ENCODE data around the gene HOXA4.

HOXA4 gene

DNA sequence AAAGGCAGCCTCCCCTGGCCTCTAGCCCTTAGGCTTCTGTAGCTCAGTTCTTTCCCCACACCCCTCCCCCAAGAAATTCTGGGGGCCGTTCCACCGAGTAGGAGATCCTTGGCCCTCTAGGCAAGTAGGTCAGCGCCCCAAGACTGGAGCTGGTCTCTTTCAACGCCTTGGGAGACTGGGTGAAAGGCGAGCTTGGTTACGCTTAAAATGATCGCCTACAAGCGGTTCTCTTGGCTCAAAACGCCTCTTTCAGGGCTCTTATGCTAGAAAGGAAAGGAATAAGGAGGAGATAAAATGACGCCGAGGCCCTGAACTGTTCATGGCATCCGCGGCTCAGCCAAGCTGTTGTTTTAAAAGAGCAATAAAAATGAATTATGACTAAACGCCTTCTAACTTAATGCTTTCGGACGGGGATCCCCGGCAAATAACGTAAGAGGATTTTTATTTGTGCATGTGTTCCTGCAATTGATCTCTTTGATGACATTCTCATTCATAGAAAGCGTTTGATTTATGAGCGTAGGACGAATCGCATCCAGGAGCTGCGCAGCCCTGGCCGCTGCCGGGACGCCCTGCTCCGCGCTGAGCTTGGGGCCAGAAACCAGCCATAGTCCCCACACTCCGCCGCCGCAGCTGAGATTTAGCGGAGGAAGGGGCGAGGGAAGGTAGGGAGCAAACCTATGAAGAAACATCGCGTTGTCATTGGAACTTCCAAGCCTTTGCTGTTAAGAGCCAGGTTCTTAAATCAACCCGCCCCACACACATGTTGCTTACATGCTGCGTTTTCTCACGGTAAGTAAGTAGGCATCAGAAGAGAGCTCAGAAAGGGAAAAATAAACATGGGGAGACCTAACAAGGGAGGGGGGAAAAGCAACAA lies 31.7 kb downstream of the HOXA4 start:
- no peaks in the 10 kb centered on the region for H3K9me3 ChIP-seq (ENCODE audit: control insufficient read depth in 1 of 2, low read length in 2 of 2)
- H3K9ac ChIP-seq (ENCODE audit: low read depth in 1 of 2, low read length in 2 of 2) = peak overlapping the region; percentile 63 to 71
- H3K36me3 ChIP-seq (ENCODE audit: control insufficient read depth in 1 of 2, insufficient read depth in 2 of 2, low read length in 2 of 2) = peaks cover 0 to 3% of the 10 kb centered on the region in 2 donors
- peaks cover 25 to 35% of the 10 kb centered on the region in 2 donors for H3K4me1 ChIP-seq (ENCODE audit: control insufficient read depth in 1 of 2, insufficient read depth in 2 of 2, low read length in 2 of 2)
- H3K4me3 ChIP-seq (ENCODE audit: low read depth in 1 of 2, low read length in 2 of 2) = peak overlapping the region; percentile 78 to 87
- H3K27me3 ChIP-seq (ENCODE audit: control insufficient read depth in 1 of 2, insufficient read depth in 2 of 2, low read length in 2 of 2) = peaks cover 81 to 86% of the 10 kb centered on the region in 2 donors
- peak overlapping the region; percentile 74 for H3K27ac ChIP-seq (ENCODE audit: low read depth, low read length)

DNA sequence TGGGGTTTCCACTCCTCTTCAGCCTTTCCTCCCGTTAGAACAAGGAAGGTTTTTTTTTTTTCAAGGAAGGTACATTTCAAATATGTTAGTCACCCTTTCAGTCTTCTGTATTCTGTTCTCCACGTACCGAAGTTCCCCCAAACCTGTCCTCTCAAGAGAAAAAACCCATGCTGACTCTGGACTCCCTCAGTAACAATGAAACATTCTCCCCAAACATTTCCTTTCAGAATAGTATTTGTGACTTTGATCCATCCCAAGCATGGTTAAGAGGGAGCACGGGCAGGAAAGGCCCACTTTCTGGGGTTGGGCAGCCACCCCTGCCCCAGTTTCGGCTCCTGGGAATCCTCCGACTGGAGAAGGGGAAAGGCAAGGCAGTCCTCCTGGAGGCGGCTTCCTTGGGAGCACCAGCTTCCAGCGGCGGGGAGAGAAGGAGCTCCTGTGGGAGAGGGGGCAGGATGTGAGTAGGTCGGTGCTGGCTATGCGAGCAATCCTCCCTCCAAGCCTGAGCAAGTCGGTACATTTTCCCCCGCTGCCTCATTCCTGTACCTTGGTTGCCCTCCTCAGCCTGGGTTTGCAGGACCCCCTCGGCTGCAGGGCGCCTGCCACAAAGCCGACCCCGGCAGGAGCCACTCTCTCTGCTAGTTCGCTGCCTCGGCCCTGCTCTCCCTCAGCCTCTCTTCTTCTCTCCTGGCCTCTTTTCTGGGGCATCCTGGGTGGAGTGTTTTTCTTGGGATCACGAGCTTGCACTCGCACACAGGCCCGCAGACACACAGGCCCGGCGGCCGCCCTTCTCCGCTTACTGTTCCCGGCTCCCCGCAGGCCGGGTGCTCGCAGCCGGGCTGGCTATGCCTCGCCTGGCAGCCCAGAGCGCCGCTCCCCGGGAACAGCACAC lies 32.6 kb downstream of the HOXA4 start:
- Histone ChIP-seq H3K9me3 (ENCODE audit: control insufficient read depth in 1 of 2, low read length in 2 of 2) (no peaks in the 10 kb centered on the region), H3K36me3 (ENCODE audit: control insufficient read depth in 1 of 2, insufficient read depth in 2 of 2, low read length in 2 of 2) (peaks cover 0 to 3% of the 10 kb centered on the region in 2 donors), H3K4me1 (ENCODE audit: control insufficient read depth in 1 of 2, insufficient read depth in 2 of 2, low read length in 2 of 2) (peaks cover 25 to 35% of the 10 kb centered on the region in 2 donors), H3K9ac (ENCODE audit: low read depth in 1 of 2, low read length in 2 of 2) (peak overlapping the region; percentile 71 to 84), H3K27me3 (ENCODE audit: control insufficient read depth in 1 of 2, insufficient read depth in 2 of 2, low read length in 2 of 2) (peaks cover 72 to 86% of the 10 kb centered on the region in 2 donors), H3K27ac (ENCODE audit: low read depth, low read length) (peak overlapping the region; percentile 74), H3K4me3 (ENCODE audit: low read depth in 1 of 2, low read length in 2 of 2) (peak overlapping the region; percentile 78 to 87)

DNA sequence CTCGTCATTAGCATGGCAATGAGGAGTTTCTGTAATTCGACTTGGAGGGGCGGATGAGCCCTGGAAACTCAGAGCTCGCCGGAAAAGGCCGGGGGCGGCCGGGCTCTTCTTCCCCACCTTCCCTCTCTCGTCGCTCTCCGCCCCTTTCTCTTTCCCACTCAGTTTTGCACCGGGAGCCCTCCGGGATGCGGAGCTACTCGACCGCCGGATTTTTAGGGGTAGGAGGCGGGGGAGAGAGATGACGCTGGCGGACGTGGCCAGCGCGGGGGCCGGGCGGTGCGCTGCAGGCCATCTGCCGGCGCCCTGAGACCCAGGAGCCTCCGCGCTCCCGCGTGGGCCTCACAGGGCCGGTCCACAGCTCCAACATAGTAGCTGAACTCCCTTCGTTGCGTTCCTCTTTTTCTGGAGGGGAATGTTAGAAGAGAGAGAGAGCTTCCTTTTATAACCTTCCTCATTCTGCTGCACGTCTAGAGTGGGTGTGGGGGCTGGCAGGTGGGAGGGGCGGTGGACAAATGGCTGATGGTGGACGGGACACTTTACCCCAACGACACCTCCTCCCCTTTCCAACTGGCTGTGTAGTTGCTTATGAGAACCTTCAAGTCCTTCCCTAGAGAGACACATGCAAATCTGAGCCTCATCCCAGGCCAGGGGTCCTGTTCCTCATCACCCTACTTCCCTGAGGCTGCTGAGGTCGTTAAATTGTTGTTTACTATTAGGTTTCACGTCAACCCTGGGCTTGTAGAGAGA lies 33.6 kb downstream of the HOXA4 start:
- Histone ChIP-seq H3K9me3 (ENCODE audit: control insufficient read depth in 1 of 2, low read length in 2 of 2) (no peaks in the 10 kb centered on the region), H3K27ac (ENCODE audit: low read depth, low read length) (peak overlapping the region; percentile 85), H3K36me3 (ENCODE audit: control insufficient read depth in 1 of 2, insufficient read depth in 2 of 2, low read length in 2 of 2) (peaks cover 0 to 3% of the 10 kb centered on the region in 2 donors), H3K27me3 (ENCODE audit: control insufficient read depth in 1 of 2, insufficient read depth in 2 of 2, low read length in 2 of 2) (peaks cover 68 to 82% of the 10 kb centered on the region in 2 donors), H3K9ac (ENCODE audit: low read depth in 1 of 2, low read length in 2 of 2) (peak overlapping the region; percentile 71 to 84), H3K4me3 (ENCODE audit: low read depth in 1 of 2, low read length in 2 of 2) (peak overlapping the region; percentile 78 to 87), H3K4me1 (ENCODE audit: control insufficient read depth in 1 of 2, insufficient read depth in 2 of 2, low read length in 2 of 2) (peaks cover 17 to 35% of the 10 kb centered on the region in 2 donors)

DNA sequence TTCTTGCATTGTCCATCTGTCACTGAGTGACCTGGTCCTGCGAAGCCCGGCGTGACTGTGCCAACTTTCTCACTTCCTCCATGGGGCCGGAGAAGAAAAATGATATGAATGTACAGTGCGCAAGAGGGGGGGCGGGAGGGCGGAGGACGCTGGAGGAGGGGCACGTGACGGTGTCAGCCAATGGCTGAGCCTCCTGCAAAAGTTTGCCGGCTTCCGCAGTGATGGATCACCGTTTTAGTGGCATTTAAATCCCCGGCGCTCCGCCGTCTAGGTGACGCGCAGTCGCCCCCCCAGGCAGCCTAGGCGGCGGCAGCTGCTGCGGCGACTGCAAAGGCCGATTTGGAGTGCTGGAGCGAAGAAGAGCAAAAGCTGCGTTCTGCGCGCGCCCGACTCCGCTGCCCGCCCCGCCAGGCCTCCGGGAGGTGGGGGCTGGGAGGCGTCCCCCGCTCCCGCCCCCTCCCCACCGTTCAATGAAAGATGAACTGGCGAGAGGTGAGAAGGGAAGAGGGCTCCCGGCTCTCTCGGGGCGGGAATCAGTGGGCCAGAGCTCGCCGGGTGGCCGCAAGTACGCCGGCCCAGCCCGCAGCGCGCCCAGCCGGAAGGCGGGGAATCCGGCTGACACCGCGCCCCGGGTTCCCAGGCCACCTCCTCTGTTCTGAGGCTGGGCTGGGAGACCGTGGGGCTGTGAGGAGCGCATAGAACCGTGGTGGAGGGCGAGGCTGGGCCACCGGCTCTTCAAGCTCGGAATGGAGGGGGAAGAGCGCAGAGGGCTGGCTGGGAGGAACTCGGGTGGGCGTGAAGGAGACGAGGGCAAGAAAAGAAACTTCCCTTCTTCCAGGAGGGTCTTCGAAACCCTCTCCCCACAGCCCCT lies 34.4 kb downstream of the HOXA4 start, which contains the start of gene HOXA1:
Gene HOXA1, minus strand, starts transcription at position 104 of the 871 bp plus-strand sequence. Its CDS starts 88 bp downstream, at position 16.
- peaks cover 17 to 35% of the 10 kb centered on the region in 2 donors for H3K4me1 ChIP-seq (ENCODE audit: control insufficient read depth in 1 of 2, insufficient read depth in 2 of 2, low read length in 2 of 2)
- H3K27me3 ChIP-seq (ENCODE audit: control insufficient read depth in 1 of 2, insufficient read depth in 2 of 2, low read length in 2 of 2) = peaks cover 60 to 82% of the 10 kb centered on the region in 2 donors

DNA sequence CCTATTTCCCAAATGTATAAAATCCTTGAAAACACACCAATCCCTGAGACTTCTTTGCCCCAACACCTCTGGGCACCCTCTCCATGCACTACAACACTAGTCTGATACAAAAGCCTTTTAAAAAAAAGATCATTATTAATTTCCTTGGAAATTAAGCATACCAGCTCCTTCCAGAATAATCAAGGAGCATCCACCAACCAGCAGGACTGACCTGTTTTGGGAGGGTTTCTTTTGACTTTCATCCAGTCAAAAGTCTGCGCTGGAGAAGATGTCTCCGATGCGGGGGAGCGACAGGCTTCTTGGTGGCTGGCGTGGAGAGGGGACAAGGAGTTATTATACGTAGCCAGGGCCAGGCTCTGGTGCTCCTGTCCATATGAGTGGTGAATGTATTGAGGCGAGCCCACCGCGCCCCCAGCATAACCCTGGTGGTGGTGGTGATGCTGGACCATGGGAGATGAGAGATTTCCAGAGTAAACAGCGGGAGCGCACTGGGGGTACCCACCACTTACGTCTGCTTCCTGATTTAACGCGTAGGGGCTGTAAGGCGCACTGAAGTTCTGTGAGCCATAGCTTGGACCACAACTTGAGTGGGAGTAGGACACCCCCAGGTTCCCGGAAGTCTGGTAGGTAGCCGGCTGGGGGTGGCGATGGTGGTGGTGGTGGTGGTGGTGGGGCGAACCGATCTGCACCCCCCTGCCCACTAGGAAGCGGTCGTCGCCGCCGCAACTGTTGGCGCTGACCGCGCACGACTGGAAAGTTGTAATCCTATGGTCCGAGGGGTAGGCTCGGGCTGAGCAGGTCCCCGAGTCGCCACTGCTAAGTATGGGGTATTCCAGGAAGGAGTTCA lies 35.3 kb downstream of the HOXA4 start:
- Histone ChIP-seq H3K27me3 (ENCODE audit: control insufficient read depth in 1 of 2, insufficient read depth in 2 of 2, low read length in 2 of 2) (peaks cover 55 to 82% of the 10 kb centered on the region in 2 donors), H3K4me1 (ENCODE audit: control insufficient read depth in 1 of 2, insufficient read depth in 2 of 2, low read length in 2 of 2) (peaks cover 17 to 35% of the 10 kb centered on the region in 2 donors), H3K27ac (ENCODE audit: low read depth, low read length) (no peak overlapping the region)

More for the DNA sequence above, 34.4 kb downstream of the HOXA4 start, which contains the start of gene HOXA1:
- H3K36me3 ChIP-seq (ENCODE audit: control insufficient read depth in 1 of 2, insufficient read depth in 2 of 2, low read length in 2 of 2) = peaks cover 0 to 3% of the 10 kb centered on the region in 2 donors
- H3K4me3 ChIP-seq (ENCODE audit: low read depth in 1 of 2, low read length in 2 of 2) = peak within 1 kb of the TSS; percentile 78 to 87
- H3K9me3 ChIP-seq (ENCODE audit: control insufficient read depth in 1 of 2, low read length in 2 of 2) = no peaks in the 10 kb centered on the region
- peak within 1 kb of the TSS; percentile 85 for H3K27ac ChIP-seq (ENCODE audit: low read depth, low read length)
- peak within 1 kb of the TSS; percentile 71 to 84 for H3K9ac ChIP-seq (ENCODE audit: low read depth in 1 of 2, low read length in 2 of 2)

DNA sequence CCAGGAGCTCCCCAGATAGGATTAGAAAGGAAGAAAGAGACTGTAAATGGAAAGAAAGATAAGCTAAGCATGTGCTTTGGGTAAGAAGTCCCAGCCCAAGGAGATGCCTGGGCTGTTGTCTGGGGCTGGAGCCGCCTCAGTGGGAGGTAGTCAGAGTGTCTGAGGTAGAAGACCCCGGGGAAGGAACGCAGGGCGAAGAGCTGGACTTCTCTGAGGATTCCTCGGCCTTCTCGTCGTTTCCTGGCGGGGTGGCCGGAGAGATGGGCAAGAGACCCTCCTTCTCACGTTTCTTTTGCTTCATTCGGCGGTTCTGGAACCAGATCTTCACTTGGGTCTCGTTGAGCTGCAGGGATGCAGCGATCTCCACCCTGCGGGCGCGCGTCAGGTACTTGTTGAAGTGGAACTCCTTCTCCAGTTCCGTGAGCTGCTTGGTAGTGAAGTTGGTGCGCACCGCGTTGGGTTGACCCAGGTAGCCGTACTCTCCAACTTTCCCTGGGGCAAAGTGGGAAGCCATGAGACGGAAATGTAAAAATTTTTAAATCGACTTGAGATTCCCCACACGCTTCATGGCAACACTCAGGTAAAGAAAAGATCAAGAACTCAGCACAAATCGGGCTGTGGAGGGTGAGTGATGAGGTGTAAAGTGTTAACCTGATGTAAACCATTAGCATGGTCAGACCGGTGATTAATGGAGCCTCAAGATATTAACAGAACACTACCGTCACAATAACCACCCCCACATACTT lies 36.1 kb downstream of the HOXA4 start:
- H3K9ac ChIP-seq (ENCODE audit: low read depth in 1 of 2, low read length in 2 of 2) = no peak overlapping the region
- H3K9me3 ChIP-seq (ENCODE audit: control insufficient read depth in 1 of 2, low read length in 2 of 2) = no peaks in the 10 kb centered on the region
- H3K27ac ChIP-seq (ENCODE audit: low read depth, low read length) = no peak overlapping the region
- H3K4me3 ChIP-seq (ENCODE audit: low read depth in 1 of 2, low read length in 2 of 2) = no peak overlapping the region
- peaks cover 14 to 35% of the 10 kb centered on the region in 2 donors for H3K4me1 ChIP-seq (ENCODE audit: control insufficient read depth in 1 of 2, insufficient read depth in 2 of 2, low read length in 2 of 2)
- peaks cover 0 to 3% of the 10 kb centered on the region in 2 donors for H3K36me3 ChIP-seq (ENCODE audit: control insufficient read depth in 1 of 2, insufficient read depth in 2 of 2, low read length in 2 of 2)
- peaks cover 55 to 79% of the 10 kb centered on the region in 2 donors for H3K27me3 ChIP-seq (ENCODE audit: control insufficient read depth in 1 of 2, insufficient read depth in 2 of 2, low read length in 2 of 2)

More for the DNA sequence above, 35.3 kb downstream of the HOXA4 start:
- H3K9ac ChIP-seq (ENCODE audit: low read depth in 1 of 2, low read length in 2 of 2) = peak overlapping the region in 1 of 2 donors; percentile 37
- H3K4me3 ChIP-seq (ENCODE audit: low read depth in 1 of 2, low read length in 2 of 2) = peak overlapping the region; percentile 78 to 87
- H3K36me3 ChIP-seq (ENCODE audit: control insufficient read depth in 1 of 2, insufficient read depth in 2 of 2, low read length in 2 of 2) = peaks cover 0 to 3% of the 10 kb centered on the region in 2 donors
- no peaks in the 10 kb centered on the region for H3K9me3 ChIP-seq (ENCODE audit: control insufficient read depth in 1 of 2, low read length in 2 of 2)

DNA sequence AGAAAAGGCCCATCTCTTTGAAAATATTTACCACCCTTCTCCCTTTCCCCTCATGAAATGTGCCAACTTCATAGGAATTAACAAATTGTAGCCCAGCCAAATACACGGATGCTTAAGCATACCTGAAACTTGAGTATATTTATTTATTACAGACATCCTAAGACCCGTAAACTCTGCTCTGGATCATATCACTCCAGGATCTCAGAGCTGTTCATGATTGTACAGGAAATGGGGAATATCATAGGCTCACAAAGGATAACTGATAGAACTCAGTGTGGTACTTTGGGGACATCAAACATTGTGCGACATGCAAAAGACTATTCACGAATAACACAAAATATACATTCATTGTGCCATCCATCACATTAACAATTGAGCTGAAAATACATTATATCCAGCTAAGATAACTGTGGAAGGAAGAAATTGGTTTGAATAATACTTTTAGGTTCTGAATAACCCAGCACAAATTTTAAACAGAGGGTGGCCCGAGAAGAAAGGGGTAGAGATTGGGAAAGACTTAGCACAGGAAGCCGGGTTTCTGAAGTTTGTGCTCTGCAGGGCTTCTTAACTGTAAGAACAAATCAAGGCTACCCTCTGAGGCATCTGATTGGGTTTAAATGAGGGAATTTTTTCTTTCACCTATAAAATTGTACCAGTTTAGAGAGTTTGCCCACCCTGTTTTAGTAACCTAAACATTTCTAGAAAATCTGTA lies 37.2 kb downstream of the HOXA4 start:
- peaks cover 3 to 27% of the 10 kb centered on the region in 2 donors for H3K4me1 ChIP-seq (ENCODE audit: control insufficient read depth in 1 of 2, insufficient read depth in 2 of 2, low read length in 2 of 2)
- peaks cover 55 to 79% of the 10 kb centered on the region in 2 donors for H3K27me3 ChIP-seq (ENCODE audit: control insufficient read depth in 1 of 2, insufficient read depth in 2 of 2, low read length in 2 of 2)
- no peaks in the 10 kb centered on the region for H3K9me3 ChIP-seq (ENCODE audit: control insufficient read depth in 1 of 2, low read length in 2 of 2)
- no peaks in the 10 kb centered on the region for H3K36me3 ChIP-seq (ENCODE audit: control insufficient read depth in 1 of 2, insufficient read depth in 2 of 2, low read length in 2 of 2)
- no peak overlapping the region for H3K9ac ChIP-seq (ENCODE audit: low read depth in 1 of 2, low read length in 2 of 2)
- no peak overlapping the region for H3K27ac ChIP-seq (ENCODE audit: low read depth, low read length)
- no peak overlapping the region for H3K4me3 ChIP-seq (ENCODE audit: low read depth in 1 of 2, low read length in 2 of 2)

DNA sequence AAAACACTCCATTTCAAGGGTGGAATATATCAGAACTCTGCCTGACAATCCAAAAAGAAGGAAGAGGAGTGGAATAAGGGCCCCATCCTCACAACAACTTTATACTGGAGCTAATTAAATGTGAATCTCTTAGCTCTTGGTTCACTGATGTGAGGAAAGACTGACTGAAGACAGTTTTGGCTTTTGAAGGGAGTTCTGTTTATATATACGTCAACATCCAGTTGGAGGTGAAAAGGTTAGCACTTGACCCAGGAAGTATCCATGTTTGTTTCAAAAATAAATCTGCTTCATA lies 37.8 kb downstream of the HOXA4 start:
- peaks cover 54 to 78% of the 10 kb centered on the region in 2 donors for H3K27me3 ChIP-seq (ENCODE audit: control insufficient read depth in 1 of 2, insufficient read depth in 2 of 2, low read length in 2 of 2)
- H3K36me3 ChIP-seq (ENCODE audit: control insufficient read depth in 1 of 2, insufficient read depth in 2 of 2, low read length in 2 of 2) = no peaks in the 10 kb centered on the region
- no peaks in the 10 kb centered on the region for H3K9me3 ChIP-seq (ENCODE audit: control insufficient read depth in 1 of 2, low read length in 2 of 2)

More for the DNA sequence above, 37.8 kb downstream of the HOXA4 start:
- Histone ChIP-seq H3K27ac (ENCODE audit: low read depth, low read length) (no peak overlapping the region), H3K4me3 (ENCODE audit: low read depth in 1 of 2, low read length in 2 of 2) (no peak overlapping the region), H3K9ac (ENCODE audit: low read depth in 1 of 2, low read length in 2 of 2) (no peak overlapping the region), H3K4me1 (ENCODE audit: control insufficient read depth in 1 of 2, insufficient read depth in 2 of 2, low read length in 2 of 2) (peaks cover 0 to 25% of the 10 kb centered on the region in 2 donors)
